ENCODE measurements around the gene LYSET.

Gene LYSET

GRCh38 chr14:93150227-93151208, 34.6 kb upstream of the LYSET start:
- ChIA-PET CTCF (interaction anchor here (1.1 kb wide), 1 partner anchor 28 kb away, joined by 3 read pairs; no protein-coding TSS in a partner anchor), POLR2A (no interaction called here)
- TF ChIP-seq ZSCAN30 (tag by site-specific recombination; IDR thresholded peaks at IDR 0.05) (peak; percentile 85), ZNF792 (tag by site-specific recombination; IDR thresholded peaks at IDR 0.05) (peak; percentile 69; the same call in 1 of the 2 replicates), SP2 (tag by site-specific recombination; IDR thresholded peaks at IDR 0.05) (peak; percentile 32; the same call in 1 of the 2 replicates), ZNF555 (tag by site-specific recombination; conservative IDR thresholded peaks at IDR 0.05) (no peak), PRDM10 (tag by site-specific recombination; IDR thresholded peaks at IDR 0.05) (peak; percentile 73), ZFP69B (tag by site-specific recombination; IDR thresholded peaks at IDR 0.05) (no peak)
- TF ChIP-seq, protein P1, sequence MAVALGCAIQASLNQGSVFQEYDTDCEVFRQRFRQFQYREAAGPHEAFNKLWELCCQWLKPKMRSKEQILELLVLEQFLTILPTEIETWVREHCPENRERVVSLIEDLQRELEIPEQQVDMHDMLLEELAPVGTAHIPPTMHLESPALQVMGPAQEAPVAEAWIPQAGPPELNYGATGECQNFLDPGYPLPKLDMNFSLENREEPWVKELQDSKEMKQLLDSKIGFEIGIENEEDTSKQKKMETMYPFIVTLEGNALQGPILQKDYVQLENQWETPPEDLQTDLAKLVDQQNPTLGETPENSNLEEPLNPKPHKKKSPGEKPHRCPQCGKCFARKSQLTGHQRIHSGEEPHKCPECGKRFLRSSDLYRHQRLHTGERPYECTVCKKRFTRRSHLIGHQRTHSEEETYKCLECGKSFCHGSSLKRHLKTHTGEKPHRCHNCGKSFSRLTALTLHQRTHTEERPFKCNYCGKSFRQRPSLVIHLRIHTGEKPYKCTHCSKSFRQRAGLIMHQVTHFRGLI (tag by site-specific recombination; IDR thresholded peaks at IDR 0.05), result no peak
- no peak overlapping the region for H3K27ac ChIP-seq (ENCODE audit: extremely low read depth, low read depth, low read length)
- H3K36me3 ChIP-seq (ENCODE audit: control insufficient read depth in 2 of 2, insufficient read depth in 1 of 2, low read length in 2 of 2), result no peaks in the 10 kb centered on the region
- no peak overlapping the region for H3K4me3 ChIP-seq (ENCODE audit: low read depth, low read length)
- H3K9me3 ChIP-seq (ENCODE audit: control insufficient read depth, insufficient read depth, low read depth, low read length), result no peaks in the 10 kb centered on the region
- H3K4me1 ChIP-seq (ENCODE audit: control insufficient read depth, insufficient read depth, low read length), result no peaks in the 10 kb centered on the region

DNA sequence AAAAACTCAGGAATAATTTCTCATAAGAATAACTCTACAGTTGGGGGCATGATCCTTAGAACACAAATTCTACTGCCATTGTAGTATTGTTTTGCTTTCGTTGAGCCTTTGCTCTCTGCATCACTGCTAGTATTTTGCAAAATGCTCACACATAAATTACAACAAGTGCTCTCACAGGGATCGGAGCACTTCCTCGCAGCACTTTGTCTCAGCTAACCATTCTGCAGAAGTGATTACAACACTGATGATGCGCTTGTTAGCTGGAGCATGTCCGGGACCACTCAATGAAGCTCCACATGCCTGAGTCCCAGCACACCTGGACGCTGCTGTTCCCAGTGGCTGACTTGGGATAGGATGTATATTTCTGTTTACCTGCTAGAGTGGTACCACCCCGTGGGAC, 32.0 kb upstream of the LYSET start:
- ChIA-PET CTCF (interaction anchor here (0.7 kb wide), 1 partner anchor 54 kb away, joined by 3 read pairs; the partner anchor contains the start of genes GON7 and UBR7), POLR2A (no interaction called here)
- TF ChIP-seq ZNF426 (tag by site-specific recombination; IDR thresholded peaks at IDR 0.05), result no peak
- TF ChIP-seq ZSCAN23 (tag by site-specific recombination; IDR thresholded peaks at IDR 0.05), result no peak
- no peak for TF ChIP-seq ZNF837 (tag by site-specific recombination; IDR thresholded peaks at IDR 0.05)
- TF ChIP-seq ZFP37 (tag by site-specific recombination; IDR thresholded peaks at IDR 0.05), result no peak
- no peak for TF ChIP-seq ZBTB11 (tag by site-specific recombination; conservative IDR thresholded peaks at IDR 0.05; ENCODE audit: low read depth)
- no peak for TF ChIP-seq MEIS1 (CRISPR knock-in tag; IDR thresholded peaks at IDR 0.05; ENCODE audit: borderline replicate concordance)
- no peak for TF ChIP-seq ZNF792 (tag by site-specific recombination; IDR thresholded peaks at IDR 0.05)
- TF ChIP-seq FEZF1 (tag by site-specific recombination; IDR thresholded peaks at IDR 0.05), result no peak
- TF ChIP-seq GLIS1 (tag by site-specific recombination; IDR thresholded peaks at IDR 0.05), result no peak
- TF ChIP-seq, protein P2, sequence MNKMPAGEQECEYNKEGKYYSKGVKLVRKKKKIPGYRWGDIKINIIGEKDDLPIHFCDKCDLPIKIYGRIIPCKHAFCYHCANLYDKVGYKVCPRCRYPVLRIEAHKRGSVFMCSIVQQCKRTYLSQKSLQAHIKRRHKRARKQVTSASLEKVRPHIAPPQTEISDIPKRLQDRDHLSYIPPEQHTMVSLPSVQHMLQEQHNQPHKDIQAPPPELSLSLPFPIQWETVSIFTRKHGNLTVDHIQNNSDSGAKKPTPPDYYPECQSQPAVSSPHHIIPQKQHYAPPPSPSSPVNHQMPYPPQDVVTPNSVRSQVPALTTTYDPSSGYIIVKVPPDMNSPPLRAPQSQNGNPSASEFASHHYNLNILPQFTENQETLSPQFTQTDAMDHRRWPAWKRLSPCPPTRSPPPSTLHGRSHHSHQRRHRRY (tag by site-specific recombination; IDR thresholded peaks at IDR 0.05), result no peak
- TF ChIP-seq ZBTB8A (tag by site-specific recombination; IDR thresholded peaks at IDR 0.05), result no peak
- TF ChIP-seq, protein P1 (tag by site-specific recombination; IDR thresholded peaks at IDR 0.05), result no peak
- no peak for TF ChIP-seq ZNF747 (tag by site-specific recombination; IDR thresholded peaks at IDR 0.05)
- TF ChIP-seq ZNF221 (tag by site-specific recombination; IDR thresholded peaks at IDR 0.05; ENCODE audit: borderline replicate concordance), result no peak

More for the DNA sequence above, 32.0 kb upstream of the LYSET start:
- no peak overlapping the region for H3K27ac ChIP-seq (ENCODE audit: extremely low read depth, low read depth, low read length)
- no peak overlapping the region for H3K4me3 ChIP-seq (ENCODE audit: low read depth, low read length)
- H3K9me3 ChIP-seq (ENCODE audit: control insufficient read depth, insufficient read depth, low read depth, low read length), result no peaks in the 10 kb centered on the region
- H3K36me3 ChIP-seq (ENCODE audit: control insufficient read depth in 2 of 2, insufficient read depth in 1 of 2, low read length in 2 of 2), result no peaks in the 10 kb centered on the region
- no peaks in the 10 kb centered on the region for H3K4me1 ChIP-seq (ENCODE audit: control insufficient read depth, insufficient read depth, low read length)
